IMR-90 (cell line): Measurements from ENCODE around the gene NBEA. TPM values are rescaled to one million over a fixed set of nuclear protein-coding genes. Genes with fewer than 3 reads are reported as not detected.

ENCODE experiments used
- ATAC-seq: fragments of 200-7000 bp; cut with Tn5 transposase; 2 replicates; pipeline ENCODE4 v1.9.1; 2020; ENCODE audit warnings: low read depth, mild to moderate bottlenecking, moderate library complexity
- BruUV-seq: library from RNA; stranded (reverse); fragments of 400-500 nt; replicated peaks from 2 replicates; lab custom pipeline; 2021; lab: Mats Ljungman, UMichigan
- CTCF ChIA-PET: fragments of 300-600 bp; formaldehyde crosslinking; extraction: SDS; loops from one replicate; lab custom pipeline; 2021; ENCODE audit warnings: antibody characterized with exemption; lab: Yijun Ruan, JAX
- POLR2A ChIA-PET: fragments of 300-600 bp; sonication (Branson Sonifier 250); formaldehyde crosslinking; loops from one replicate; lab custom pipeline; 2022; ENCODE audit warnings: antibody characterized with exemption; ENCODE audit not compliant: unreplicated experiment; lab: Charles Lee
- DNase-seq: peaks from one replicate; pipeline ENCODE4 v3.0.0; 2013
- H2AFZ ChIP-seq: replicated peaks from 2 replicates; pipeline ENCODE3; 2013; ENCODE audit warnings: low read length, mild to moderate bottlenecking; ENCODE audit not compliant: poor library complexity
- H2AK5ac ChIP-seq: 2 replicates; pipeline ENCODE4 v1.6.1; 2013; ENCODE audit warnings: low read depth, low read length, inconsistent platforms
- H2AK9ac ChIP-seq: replicated peaks from 2 replicates; pipeline ENCODE3; 2013; ENCODE audit warnings: mild to moderate bottlenecking, low read depth, low read length, moderate library complexity; ENCODE audit not compliant: poor library complexity
- H2BK120ac ChIP-seq: 2 replicates; pipeline ENCODE4 v1.6.1; 2013; ENCODE audit warnings: low read depth, low read length, inconsistent platforms
- H2BK15ac ChIP-seq: 3 replicates; pipeline ENCODE4 v1.6.1; 2013; ENCODE audit warnings: low read depth, low read length, inconsistent platforms
- H2BK20ac ChIP-seq: 2 replicates; pipeline ENCODE4 v1.6.1; 2013; ENCODE audit warnings: low read depth, mild to moderate bottlenecking, inconsistent platforms, low read length, moderate library complexity
- H2BK5ac ChIP-seq: 2 replicates; pipeline ENCODE4 v1.6.1; 2013; ENCODE audit warnings: mild to moderate bottlenecking, low read depth, low read length, inconsistent platforms; ENCODE audit not compliant: poor library complexity, severe bottlenecking
- H3K14ac ChIP-seq: replicated peaks from 2 replicates; pipeline ENCODE4 v1.6.1; 2013; ENCODE audit warnings: low read depth, low read length, inconsistent platforms
- H3K18ac ChIP-seq: 2 replicates; pipeline ENCODE4 v1.6.1; 2013; ENCODE audit warnings: low read depth, low read length, control low read depth
- H3K23ac ChIP-seq: 2 replicates; pipeline ENCODE4 v1.6.1; 2013; ENCODE audit warnings: low read depth, low read length, inconsistent platforms
- H3K27ac ChIP-seq: 2 replicates; pipeline ENCODE4 v1.5.1; 2013; ENCODE audit warnings: mild to moderate bottlenecking, control low read depth, low read length; ENCODE audit not compliant: insufficient read depth
- H3K27me3 ChIP-seq: 2 replicates; pipeline ENCODE4 v1.6.1; 2013; ENCODE audit warnings: low read length; ENCODE audit not compliant: control insufficient read depth, insufficient read depth
- H3K36me3 ChIP-seq: 2 replicates; pipeline ENCODE4 v1.6.1; 2013; ENCODE audit warnings: low read length, mixed read lengths; ENCODE audit not compliant: control insufficient read depth, insufficient read depth
- H3K4ac ChIP-seq: 2 replicates; pipeline ENCODE4 v1.6.1; 2013; ENCODE audit warnings: low read depth, low read length, inconsistent platforms
- H3K4me1 ChIP-seq: 2 replicates; pipeline ENCODE4 v1.6.1; 2013; ENCODE audit warnings: low read length, mixed read lengths; ENCODE audit not compliant: control insufficient read depth, insufficient read depth
- H3K4me2 ChIP-seq: 2 replicates; pipeline ENCODE4 v1.6.1; 2013; ENCODE audit warnings: low read depth, mild to moderate bottlenecking, control low read depth, low read length, moderate library complexity
- H3K4me3 ChIP-seq: 2 replicates; pipeline ENCODE4 v1.5.1; 2013; ENCODE audit warnings: low read depth, mild to moderate bottlenecking, control low read depth, low read length, moderate library complexity; ENCODE audit not compliant: insufficient read depth
- H3K56ac ChIP-seq: 2 replicates; pipeline ENCODE4 v1.6.1; 2013; ENCODE audit warnings: low read length, inconsistent platforms; ENCODE audit not compliant: insufficient read depth; ENCODE audit errors: extremely low read depth
- H3K79me1 ChIP-seq, 2 experiments: 2 replicates each; pipeline ENCODE4 v1.6.1; 2013; ENCODE audit warnings: low read length in 2 of 2, inconsistent platforms in 1 of 2, low read depth in 1 of 2
- H3K9ac ChIP-seq: 2 replicates; pipeline ENCODE4 v1.6.1; 2013; ENCODE audit warnings: low read depth, low read length, control low read depth
- H3K9me1 ChIP-seq: 2 replicates; pipeline ENCODE4 v1.6.1; 2013; ENCODE audit warnings: low read length, inconsistent platforms; ENCODE audit not compliant: insufficient read depth
- H3K9me3 ChIP-seq: 2 replicates; pipeline ENCODE4 v1.6.1; 2013; ENCODE audit warnings: low read length; ENCODE audit not compliant: control insufficient read depth, insufficient read depth
- H4K20me1 ChIP-seq: 2 replicates; pipeline ENCODE4 v1.6.1; 2013; ENCODE audit warnings: low read length, inconsistent platforms; ENCODE audit not compliant: insufficient read depth
- H4K5ac ChIP-seq: 2 replicates; pipeline ENCODE4 v1.6.1; 2013; ENCODE audit warnings: mild to moderate bottlenecking, low read depth, low read length, control low read depth
- H4K8ac ChIP-seq, 2 experiments: 2 replicates each; pipeline ENCODE4 v1.6.1; 2013; ENCODE audit warnings: low read depth in 2 of 2, low read length in 2 of 2, control low read depth in 1 of 2, inconsistent platforms in 1 of 2
- H4K91ac ChIP-seq: 2 replicates; pipeline ENCODE4 v1.6.1; 2013; ENCODE audit warnings: low read depth, low read length, inconsistent platforms; ENCODE audit not compliant: insufficient read depth
- CHD1 ChIP-seq: IDR thresholded peaks from 2 replicates; pipeline ENCODE4 v1.6.1; 2012; ENCODE audit warnings: low read depth, low read length, improper control_type of control experiment
- NFE2L2 ChIP-seq: fragments of 150-350 bp; IDR thresholded peaks from 2 replicates; pipeline ENCODE4 v1.6.1; 2016; ENCODE audit warnings: low read depth, mild to moderate bottlenecking, low read length
- WGBS, 2 experiments: methylation state at CpG; one replicate each; pipeline versions ENCODE4 v1.1.5 to v1.1.7; 2013; ENCODE audit warnings: missing lambda C conversion rate in 2 of 2; ENCODE audit not compliant: insufficient read length in 1 of 2; ENCODE audit errors: extremely low coverage in 2 of 2; 5-methylcytosine and 5-hydroxymethylcytosine counted together
- dilution Hi-C: fragments of 300-500 bp; cut with HindIII; formaldehyde crosslinking; loops from one replicate; pipeline ENCODE4 v1.14.3; 2018; ENCODE audit warnings: low sequenced_read_pairs; ENCODE audit not compliant: unreplicated experiment
- in situ Hi-C: fragments of 300-500 bp; cut with MboI; formaldehyde crosslinking; loops from 3 replicates; pipeline ENCODE4 v1.14.3; 2019; ENCODE audit warnings: low sequenced_read_pairs, inconsistent platforms, mixed read lengths
- intact Hi-C: fragments of 100-400 bp; cut with micrococcal nuclease; formaldehyde crosslinking; loops from 2 replicates; pipeline ENCODE4 v1.10.0; 2022
- polyA plus RNA-seq, 3 experiments: library from polyadenylated mRNA; depleted of rRNA; stranded (reverse); fragments of >200 nt; gene quantifications; 2 replicates each; pipeline ENCODE4 v1.2.3, GENCODE V29; 2012; ENCODE audit warnings: low replicate concordance in 1 of 3
- total RNA-seq: library from RNA; depleted of rRNA; stranded (reverse); fragments of >200 nt; gene quantifications from 2 replicates; pipeline ENCODE4 v1.2.3, GENCODE V29; 2012

Gene NBEA
- total and polyA plus RNA-seq, 2 of the 4 experiments (the other 2 are of a cell fraction) = 0.82 to 2.2 TPM

DNA sequence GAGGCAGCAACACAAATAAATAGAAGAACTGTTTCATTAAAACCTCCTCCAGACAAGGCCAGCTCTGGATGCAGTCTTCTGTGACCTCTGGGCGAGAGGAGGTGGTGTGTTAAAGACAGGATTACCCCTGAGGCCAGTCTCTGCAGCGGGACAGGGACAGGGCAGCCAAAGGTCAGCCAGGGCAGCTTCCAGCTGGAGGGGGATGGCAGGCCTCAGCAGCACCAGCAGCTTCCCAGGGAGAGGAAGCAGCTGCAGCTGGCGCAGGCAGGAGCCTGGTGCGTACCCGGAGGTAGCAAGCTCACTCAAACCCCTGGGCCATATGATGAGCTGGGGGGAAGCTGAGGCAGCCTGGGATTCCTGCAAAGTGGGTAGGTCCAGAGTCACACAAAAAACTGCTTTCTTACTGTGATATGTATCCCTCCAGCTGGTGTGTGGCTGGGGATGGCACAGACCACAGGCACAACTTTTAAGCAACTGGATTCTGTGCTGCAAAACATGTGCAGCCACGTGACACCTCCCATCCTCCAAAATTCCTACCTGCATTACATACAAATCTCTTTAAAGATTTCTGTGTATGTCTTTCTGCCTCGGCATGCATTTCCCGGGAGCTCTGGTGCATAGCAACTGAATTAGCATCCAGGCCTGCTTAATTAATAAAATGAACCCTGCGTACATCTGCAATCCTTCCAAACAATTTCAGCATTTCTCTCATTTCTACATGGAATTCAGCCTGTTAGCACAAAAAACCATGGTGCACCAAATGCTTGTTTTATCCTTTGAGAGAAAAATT, 772.7 kb downstream of the NBEA start (continued):
- no peak for TF ChIP-seq NFE2L2
- TF ChIP-seq CHD1 = no peak

GRCh38 chr13:35716186-35716585, 774.1 kb downstream of the NBEA start:
- Histone ChIP-seq H2BK5ac (no peak overlapping the region), H3K9ac (no peak overlapping the region), H3K4me2 (no peak overlapping the region), H3K9me1 (0 out of 2 replicates have a peak, but pooled peaks cover 5% of the 10 kb centered on the region), H2AFZ (peak overlapping the region; percentile 9), H4K5ac (no peak overlapping the region), H4K8ac (no peak overlapping the region), H4K20me1 (no peaks in the 10 kb centered on the region), H3K36me3 (no peaks in the 10 kb centered on the region), H3K4me3 (no peak overlapping the region), H3K23ac (no peak overlapping the region), H2AK5ac (no peak overlapping the region), H3K14ac (no peak overlapping the region; the same call in 1 of the 2 replicates), H2BK120ac (peak overlapping the region; percentile 38; the same call in 1 of the 2 replicates), H3K56ac (no peak overlapping the region), H4K91ac (peak overlapping the region; percentile 36; the same call in 1 of the 2 replicates), H3K9me3 (no peaks in the 10 kb centered on the region), H2BK20ac (peak overlapping the region; percentile 72), H3K18ac (no peak overlapping the region), H3K4ac (peak overlapping the region; percentile 33; the same call in 1 of the 2 replicates), H3K79me1 (no peaks in the 10 kb centered on the region), H2BK15ac (no peak overlapping the region), H2AK9ac (no peak overlapping the region), H3K27ac (no peak overlapping the region), H3K4me1 (peaks cover 16% of the 10 kb centered on the region), H3K27me3 (no peaks in the 10 kb centered on the region)
- intact Hi-C loops (no loop called here), dilution Hi-C loops (no loop called here), in situ Hi-C loops (no loop called here)
- POLR2A ChIA-PET = no interaction called here
- no TSS peak for BruUV-seq
- no peak for TF ChIP-seq CHD1
- ATAC-seq (no peak), DNase-seq (peak; percentile 26)
- WGBS, 2 experiments = no CpG with 5 or more reads among the region's 4 CpGs
- CTCF ChIA-PET = interaction anchor here (0.6 to 0.7 kb wide), 2 partner anchors 36 to 132 kb away, joined by 3 read pairs; no protein-coding TSS in a partner anchor
